ENCODE results near the gene UQCRHL.

The UQCRHL gene

GRCh38 chr1:15758953-15759661 lies 48.3 kb downstream of the UQCRHL start:
- DNase-seq (ENCODE audit: low read depth in 2 of 2): no peak

- no peak for DNase-seq (ENCODE audit: low read depth in 2 of 2)
These were observed 49.0 kb downstream of the UQCRHL start, which contains the start of gene FBLIM1 for GRCh38 chr1:15758343-15758931. Gene FBLIM1 (plus strand): TSS chr1:15758795. CDS start chr1:15764984, 6,189 bp downstream.

- DNase-seq (ENCODE audit: low read depth in 2 of 2): no peak
These were observed 49.7 kb downstream of the UQCRHL start for GRCh38 chr1:15757575-15758342.
